Calu3 (cell line): ENCODE results near the gene CHTF8. TPM values are rescaled to one million over a fixed set of nuclear protein-coding genes. Genes with fewer than 3 reads are reported as not detected.

Experiments used
- BruUV-seq: library from RNA; stranded (reverse); fragments of 400-500 nt; replicated peaks from 2 replicates; lab custom pipeline; 2021; lab: Mats Ljungman, UMichigan
- CTCF ChIA-PET: fragments of 300-600 bp; sonication (Branson Sonifier 250); formaldehyde crosslinking; loops from one replicate; lab custom pipeline; 2022; ENCODE audit warnings: antibody characterized with exemption; lab: Charles Lee
- DNase-seq: peaks from one replicate; pipeline ENCODE4 v3.0.0; 2022
- H3K27ac Mint-ChIP-seq: one replicate; pipeline ENCODE4 v1.8.0; 2022; ENCODE audit warnings: mixed read lengths; ENCODE audit not compliant: unreplicated experiment
- H3K27me3 Mint-ChIP-seq: one replicate; pipeline ENCODE4 v1.8.0; 2022; ENCODE audit warnings: mixed read lengths; ENCODE audit not compliant: unreplicated experiment
- H3K36me3 Mint-ChIP-seq: one replicate; pipeline ENCODE4 v1.8.0; 2022; ENCODE audit warnings: mild to moderate bottlenecking, moderate library complexity, mixed read lengths; ENCODE audit not compliant: insufficient read depth, unreplicated experiment
- H3K4me1 Mint-ChIP-seq: one replicate; pipeline ENCODE4 v1.8.0; 2022; ENCODE audit warnings: mild to moderate bottlenecking, low read depth, mixed read lengths; ENCODE audit not compliant: unreplicated experiment
- H3K4me3 Mint-ChIP-seq: one replicate; pipeline ENCODE4 v1.8.0; 2022; ENCODE audit warnings: mild to moderate bottlenecking, low read depth, moderate library complexity, mixed read lengths; ENCODE audit not compliant: unreplicated experiment
- H3K9me3 Mint-ChIP-seq: one replicate; pipeline ENCODE4 v1.8.0; 2022; ENCODE audit warnings: low read depth, mixed read lengths; ENCODE audit not compliant: unreplicated experiment
- intact Hi-C: fragments of 100-400 bp; cut with micrococcal nuclease; formaldehyde crosslinking; loops from one replicate; pipeline ENCODE4 v1.10.0; 2022; ENCODE audit not compliant: unreplicated experiment
- total RNA-seq: library from RNA; stranded (reverse); gene quantifications from 2 replicates; pipeline ENCODE4 v1.2.3, GENCODE V29; 2022
- TF ChIP-seq, protein P1 (sequence below): fragments of 200-600 bp; IDR thresholded peaks from one replicate; pipeline ENCODE4 v1.8.0; 2022; ENCODE audit warnings: antibody characterized with exemption; ENCODE audit not compliant: unreplicated experiment

The CHTF8 gene
- total RNA-seq, 1 experiment from 2014 or later, result 146 TPM

DNA sequence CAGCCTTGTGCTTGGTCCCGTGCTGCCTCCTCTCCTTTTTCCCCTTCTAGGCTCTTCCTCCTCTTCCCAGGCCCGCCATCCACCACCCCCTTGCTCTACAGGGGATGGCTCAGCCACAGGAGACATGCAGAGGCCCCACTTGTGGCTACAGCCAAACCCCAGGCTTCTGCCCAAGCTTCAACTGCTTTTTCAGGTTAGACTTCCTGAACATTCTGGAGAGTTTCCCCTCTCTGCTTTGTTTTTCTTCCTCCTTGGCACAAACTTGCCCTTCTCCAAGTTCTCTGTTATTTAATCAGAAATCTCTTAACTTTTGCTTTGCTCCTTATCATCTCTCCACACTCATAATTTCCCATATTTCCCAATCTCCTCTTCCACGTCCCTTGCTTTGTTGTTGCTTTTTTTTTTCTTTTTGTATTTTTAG, 45.2 kb downstream of the CHTF8 start:
- Mint-ChIP-seq H3K27me3 (no peaks in the 10 kb centered on the region), H3K36me3 (no peaks in the 10 kb centered on the region), H3K4me1 (peaks cover 28% of the 10 kb centered on the region), H3K9me3 (no peaks in the 10 kb centered on the region), H3K4me3 (no peak overlapping the region), H3K27ac (no peak overlapping the region)
- intact Hi-C loops, result no loop called here
- DNase-seq, result no peak
- no TSS peak for BruUV-seq
- CTCF ChIA-PET, result no interaction called here
- TF ChIP-seq, protein P1, sequence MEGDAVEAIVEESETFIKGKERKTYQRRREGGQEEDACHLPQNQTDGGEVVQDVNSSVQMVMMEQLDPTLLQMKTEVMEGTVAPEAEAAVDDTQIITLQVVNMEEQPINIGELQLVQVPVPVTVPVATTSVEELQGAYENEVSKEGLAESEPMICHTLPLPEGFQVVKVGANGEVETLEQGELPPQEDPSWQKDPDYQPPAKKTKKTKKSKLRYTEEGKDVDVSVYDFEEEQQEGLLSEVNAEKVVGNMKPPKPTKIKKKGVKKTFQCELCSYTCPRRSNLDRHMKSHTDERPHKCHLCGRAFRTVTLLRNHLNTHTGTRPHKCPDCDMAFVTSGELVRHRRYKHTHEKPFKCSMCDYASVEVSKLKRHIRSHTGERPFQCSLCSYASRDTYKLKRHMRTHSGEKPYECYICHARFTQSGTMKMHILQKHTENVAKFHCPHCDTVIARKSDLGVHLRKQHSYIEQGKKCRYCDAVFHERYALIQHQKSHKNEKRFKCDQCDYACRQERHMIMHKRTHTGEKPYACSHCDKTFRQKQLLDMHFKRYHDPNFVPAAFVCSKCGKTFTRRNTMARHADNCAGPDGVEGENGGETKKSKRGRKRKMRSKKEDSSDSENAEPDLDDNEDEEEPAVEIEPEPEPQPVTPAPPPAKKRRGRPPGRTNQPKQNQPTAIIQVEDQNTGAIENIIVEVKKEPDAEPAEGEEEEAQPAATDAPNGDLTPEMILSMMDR, result no peak

DNA sequence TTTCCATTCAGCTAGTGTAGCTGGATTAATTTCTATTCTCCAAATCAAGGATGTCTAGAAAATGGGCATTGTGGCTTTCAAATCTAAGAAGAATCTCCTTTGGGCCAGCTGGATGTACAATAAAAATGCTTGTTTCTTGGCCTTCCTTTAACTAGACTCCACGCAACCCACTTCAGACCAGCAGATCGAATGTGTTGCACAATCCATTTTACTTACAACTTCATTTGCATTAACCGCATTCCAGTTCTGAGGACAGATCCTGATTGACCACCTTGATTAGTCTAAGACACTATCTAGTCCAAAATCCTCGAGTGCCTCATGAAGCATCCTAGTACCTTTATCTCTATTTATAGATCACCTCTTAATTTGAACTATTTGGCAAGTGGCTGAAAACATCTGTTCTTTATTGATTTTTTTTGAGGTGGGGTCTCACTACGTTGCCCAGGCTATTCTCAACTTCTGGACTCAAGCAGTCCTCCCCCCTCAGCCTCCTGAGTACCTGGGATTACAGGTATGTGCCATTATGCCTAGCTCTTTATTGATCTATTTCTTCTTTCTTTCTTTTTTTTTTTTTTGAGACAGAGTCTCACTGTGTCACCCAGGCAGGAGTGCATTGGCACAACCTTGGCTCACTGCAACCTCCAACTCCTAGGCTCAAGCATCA, 47.2 kb downstream of the CHTF8 start:
- peaks cover 28% of the 10 kb centered on the region for H3K4me1 Mint-ChIP-seq
- H3K9me3 Mint-ChIP-seq, result no peaks in the 10 kb centered on the region
- intact Hi-C loops, result no loop called here
- CTCF ChIA-PET, result interaction anchor here (0.6 to 1.2 kb wide), 2 partner anchors 13 to 69 kb away, joined by 3 read pairs; no protein-coding TSS in a partner anchor
- TF ChIP-seq, protein P1, result no peak
- no peak overlapping the region for H3K27ac Mint-ChIP-seq
- no peaks in the 10 kb centered on the region for H3K27me3 Mint-ChIP-seq
- H3K4me3 Mint-ChIP-seq, result no peak overlapping the region
- BruUV-seq, result no TSS peak
- no peak for DNase-seq
- no peaks in the 10 kb centered on the region for H3K36me3 Mint-ChIP-seq

DNA sequence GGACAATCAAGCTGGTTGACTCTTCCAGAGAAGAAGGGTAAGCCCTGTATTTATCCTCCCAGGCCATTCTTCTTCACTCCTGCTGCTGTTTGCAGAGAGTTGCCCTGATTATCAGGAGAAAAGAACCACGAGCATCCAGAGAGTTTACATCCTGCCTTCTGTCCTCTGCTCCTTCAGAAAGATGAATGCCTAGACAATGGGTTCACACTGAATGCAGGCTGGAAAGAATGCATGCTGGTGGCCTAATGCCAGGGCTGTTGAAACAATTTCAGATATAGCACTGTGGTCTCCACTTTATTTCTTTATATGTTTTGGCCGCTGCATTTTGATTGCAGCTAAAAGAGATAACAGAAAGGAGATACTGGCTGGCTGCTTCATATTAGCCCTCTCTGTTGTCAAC, 48.1 kb downstream of the CHTF8 start:
- no peaks in the 10 kb centered on the region for H3K36me3 Mint-ChIP-seq
- DNase-seq, result no peak
- no peak overlapping the region for H3K4me3 Mint-ChIP-seq
- TF ChIP-seq, protein P1, result no peak
- H3K27me3 Mint-ChIP-seq, result no peaks in the 10 kb centered on the region
- CTCF ChIA-PET, result interaction anchor here (0.6 to 1.2 kb wide), 2 partner anchors 12 to 68 kb away, joined by 3 read pairs; no protein-coding TSS in a partner anchor
- peaks cover 23% of the 10 kb centered on the region for H3K4me1 Mint-ChIP-seq
- intact Hi-C loops, result no loop called here
- H3K9me3 Mint-ChIP-seq, result no peaks in the 10 kb centered on the region
- BruUV-seq, result no TSS peak
- H3K27ac Mint-ChIP-seq, result no peak overlapping the region

DNA sequence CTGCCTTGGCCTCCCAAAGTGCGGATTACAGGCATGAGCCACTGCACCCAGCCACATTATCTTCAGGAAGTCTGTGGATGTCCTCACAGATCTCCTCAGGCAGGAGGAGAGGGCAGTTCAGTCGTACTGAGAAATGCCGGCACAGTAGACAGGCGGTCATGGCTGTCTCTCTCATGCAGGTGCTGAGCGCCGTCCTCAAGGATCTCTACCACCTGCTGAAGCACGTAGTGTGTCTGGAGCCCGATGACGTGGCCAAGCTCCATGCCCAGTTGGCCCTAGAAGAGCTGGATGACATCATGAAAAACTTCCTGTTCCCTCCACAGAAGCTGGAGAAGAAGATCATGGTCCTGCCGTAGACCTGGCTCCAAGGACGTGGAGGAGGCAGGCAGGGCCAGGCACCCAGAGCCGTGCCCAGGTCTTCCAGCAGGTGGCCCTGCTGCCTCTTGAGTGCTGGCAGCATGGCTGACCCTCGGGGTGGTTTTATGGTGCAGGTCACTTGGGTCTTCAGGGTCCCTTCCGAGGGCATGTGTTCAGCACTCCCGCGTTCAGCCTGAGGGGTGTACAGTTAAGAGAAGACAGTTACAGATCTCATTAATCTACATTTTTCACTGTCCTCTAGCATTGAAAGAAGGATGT, 49.0 kb downstream of the CHTF8 start:
- TF ChIP-seq, protein P1, result no peak
- no TSS peak for BruUV-seq
- Mint-ChIP-seq H3K27me3 (no peaks in the 10 kb centered on the region), H3K4me1 (peaks cover 19% of the 10 kb centered on the region), H3K36me3 (no peaks in the 10 kb centered on the region), H3K9me3 (no peaks in the 10 kb centered on the region), H3K4me3 (no peak overlapping the region), H3K27ac (no peak overlapping the region)
- intact Hi-C loops, result no loop called here
- no peak for DNase-seq
- CTCF ChIA-PET, result no interaction called here
